H9 (cell line): ENCODE measurements around the gene CERKL. TPM values are rescaled to one million over a fixed set of nuclear protein-coding genes. Genes with fewer than 3 reads are reported as not detected.

ENCODE experiments used
- DNase-seq: peaks from one replicate; pipeline ENCODE4 v3.0.0-alpha.2; 2017
- H2AFZ ChIP-seq: one replicate; pipeline ENCODE4 v1.6.1; 2013; ENCODE audit warnings: mild to moderate bottlenecking, low read length, control low read depth, moderate library complexity
- H2AK5ac ChIP-seq: 2 replicates; pipeline ENCODE4 v1.6.1; 2013; ENCODE audit warnings: low read length, control low read depth, mixed read lengths; ENCODE audit not compliant: insufficient read length
- H2BK120ac ChIP-seq: one replicate; pipeline ENCODE4 v1.6.1; 2013; ENCODE audit warnings: low read depth, mild to moderate bottlenecking, low read length, control low read depth, inconsistent platforms; ENCODE audit not compliant: poor library complexity, severe bottlenecking
- H2BK12ac ChIP-seq: 2 replicates; pipeline ENCODE4 v1.6.1; 2013; ENCODE audit warnings: low read length, control low read depth, mixed read lengths, low read depth; ENCODE audit not compliant: insufficient read length
- H2BK15ac ChIP-seq: 2 replicates; pipeline ENCODE4 v1.6.1; 2013; ENCODE audit warnings: low read depth, low read length, control low read depth
- H2BK20ac ChIP-seq: one replicate; pipeline ENCODE4 v1.6.1; 2013; ENCODE audit warnings: low read depth, mild to moderate bottlenecking, low read length, control low read depth, inconsistent platforms; ENCODE audit not compliant: poor library complexity, severe bottlenecking
- H2BK5ac ChIP-seq: 2 replicates; pipeline ENCODE4 v1.6.1; 2013; ENCODE audit warnings: low read length, control low read depth, mixed read lengths; ENCODE audit not compliant: insufficient read length
- H3K14ac ChIP-seq: 2 replicates; pipeline ENCODE4 v1.6.1; 2013; ENCODE audit warnings: low read length, control low read depth; ENCODE audit not compliant: insufficient read depth
- H3K18ac ChIP-seq: 2 replicates; pipeline ENCODE4 v1.6.1; 2013; ENCODE audit warnings: low read depth, mild to moderate bottlenecking, mixed read lengths, low read length, control low read depth; ENCODE audit not compliant: insufficient read length
- H3K23ac ChIP-seq: 2 replicates; pipeline ENCODE4 v1.6.1; 2013; ENCODE audit warnings: low read length, control low read depth, mixed read lengths, low read depth; ENCODE audit not compliant: insufficient read length
- H3K23me2 ChIP-seq: 2 replicates; pipeline ENCODE4 v1.6.1; 2013; ENCODE audit warnings: low read depth, mild to moderate bottlenecking, mixed read lengths, low read length, control low read depth; ENCODE audit not compliant: insufficient read length, poor library complexity, severe bottlenecking
- H3K27ac ChIP-seq: 2 replicates; pipeline ENCODE4 v1.5.1; 2013; ENCODE audit warnings: low read length, control low read depth, mixed read lengths, low read depth; ENCODE audit not compliant: insufficient read length
- H3K27me3 ChIP-seq: 2 replicates; pipeline ENCODE4 v1.6.1; 2013; ENCODE audit warnings: low read length, control low read depth, inconsistent platforms; ENCODE audit not compliant: insufficient read depth
- H3K4ac ChIP-seq: 2 replicates; pipeline ENCODE4 v1.6.1; 2013; ENCODE audit warnings: low read depth, mild to moderate bottlenecking, control low read depth, inconsistent platforms, low read length, moderate library complexity
- H3K4me1 ChIP-seq: 2 replicates; pipeline ENCODE4 v1.6.1; 2013; ENCODE audit warnings: low read length, control low read depth, inconsistent platforms; ENCODE audit not compliant: insufficient read depth
- H3K4me2 ChIP-seq: 2 replicates; pipeline ENCODE4 v1.6.1; 2013; ENCODE audit warnings: low read length, control low read depth, mixed read lengths; ENCODE audit not compliant: insufficient read length, insufficient read depth
- H3K56ac ChIP-seq: 2 replicates; pipeline ENCODE4 v1.6.1; 2013; ENCODE audit warnings: low read depth, mild to moderate bottlenecking, mixed read lengths, low read length, control low read depth; ENCODE audit not compliant: insufficient read length
- H3K79me1 ChIP-seq: 2 replicates; pipeline ENCODE4 v1.6.1; 2013; ENCODE audit warnings: low read depth, mild to moderate bottlenecking, moderate library complexity, low read length, control low read depth, inconsistent platforms; ENCODE audit not compliant: insufficient read depth, poor library complexity, severe bottlenecking
- H3K79me2 ChIP-seq: 2 replicates; pipeline ENCODE4 v1.6.1; 2013; ENCODE audit warnings: low read length, control low read depth, inconsistent platforms; ENCODE audit not compliant: insufficient read depth
- H3K9ac ChIP-seq: 2 replicates; pipeline ENCODE4 v1.6.1; 2013; ENCODE audit warnings: low read length, control low read depth, mixed read lengths; ENCODE audit not compliant: insufficient read length; ENCODE audit errors: extremely low read depth
- H3K9me3 ChIP-seq: one replicate; pipeline ENCODE4 v1.6.1; 2013; ENCODE audit warnings: low read depth, low read length, inconsistent platforms; ENCODE audit not compliant: control insufficient read depth
- H3T11ph ChIP-seq: one replicate; pipeline ENCODE4 v1.6.1; 2013; ENCODE audit warnings: mild to moderate bottlenecking, low read length, control low read depth, inconsistent platforms
- H4K20me1 ChIP-seq: one replicate; pipeline ENCODE4 v1.6.1; 2013; ENCODE audit not compliant: control insufficient read depth, insufficient read length, insufficient read depth
- H4K5ac ChIP-seq: 2 replicates; pipeline ENCODE4 v1.6.1; 2013; ENCODE audit warnings: low read depth, mild to moderate bottlenecking, mixed read lengths, low read length, control low read depth; ENCODE audit not compliant: insufficient read length
- H4K8ac ChIP-seq: replicated peaks from 2 replicates; pipeline ENCODE4 v1.6.1; 2013; ENCODE audit warnings: low read length, control low read depth, mixed read lengths, low read depth; ENCODE audit not compliant: insufficient read length
- H4K91ac ChIP-seq: 2 replicates; pipeline ENCODE4 v1.6.1; 2013; ENCODE audit warnings: low read depth, mild to moderate bottlenecking, moderate library complexity, mixed read lengths, low read length, control low read depth; ENCODE audit not compliant: insufficient read length
- H3K27ac Mint-ChIP-seq, 3 experiments: 2 replicates in 2 of 3; 3 replicates in 1 of 3; pipeline ENCODE4 v1.8.0; 2020 to 2021; ENCODE audit warnings: mixed read lengths in 3 of 3, mild to moderate bottlenecking in 1 of 3, moderate library complexity in 1 of 3
- H3K27me3 Mint-ChIP-seq: 2 replicates; pipeline ENCODE4 v1.8.0; 2021; ENCODE audit warnings: low read depth, mild to moderate bottlenecking, moderate library complexity, mixed read lengths
- H3K36me3 Mint-ChIP-seq, 3 experiments: 2 replicates in 2 of 3; 3 replicates in 1 of 3; pipeline ENCODE4 v1.8.0; 2020 to 2021; ENCODE audit warnings: low read depth in 3 of 3, mixed read lengths in 3 of 3; ENCODE audit not compliant: insufficient read depth in 1 of 3
- H3K4me1 Mint-ChIP-seq, 2 experiments: 2 replicates each; pipeline ENCODE4 v1.8.0; 2020; ENCODE audit warnings: mixed read lengths in 2 of 2
- H3K4me3 Mint-ChIP-seq, 2 experiments: 2 replicates in 1 of 2; 3 replicates in 1 of 2; pipeline ENCODE4 v1.8.0; 2020 to 2021; ENCODE audit warnings: mild to moderate bottlenecking in 2 of 2, mixed read lengths in 2 of 2, moderate library complexity in 1 of 2
- H3K9me3 Mint-ChIP-seq, 2 experiments: 2 replicates in 1 of 2; 3 replicates in 1 of 2; pipeline ENCODE4 v1.8.0; 2020; ENCODE audit warnings: mild to moderate bottlenecking in 2 of 2, mixed read lengths in 2 of 2, moderate library complexity in 1 of 2
- CTCF ChIP-seq: fragments of 200-600 bp; sonication (generic); conservative IDR thresholded peaks from 3 replicates; pipeline ENCODE4 v1.8.0; 2021; ENCODE audit warnings: antibody characterized with exemption, mild to moderate bottlenecking
- WGBS: extraction: QIAGEN DNeasy Blood & Tissue Kit; methylation state at CpG from one replicate; pipeline ENCODE4 v1.1.7; 2013; ENCODE audit warnings: missing lambda C conversion rate, low lambda C conversion rate, mixed read lengths; ENCODE audit not compliant: insufficient read length; ENCODE audit errors: extremely low coverage; 5-methylcytosine and 5-hydroxymethylcytosine counted together
- total RNA-seq: library from RNA; stranded (reverse); gene quantifications from 2 replicates; pipeline ENCODE4 v1.2.1, GENCODE V29; 2021

CERKL gene
- total RNA-seq, 1 experiment from 2014 or later, result not detected

- no peaks in the 10 kb centered on the region for H3K23me2 ChIP-seq
- no peak overlapping the region for H3K14ac ChIP-seq
- H3K4me3 Mint-ChIP-seq, result no peak overlapping the region
- no peak overlapping the region for H2BK120ac ChIP-seq
- TF ChIP-seq CTCF, result no peak
- H3K23ac ChIP-seq, result no peak overlapping the region
- H3K9ac ChIP-seq, result no peak overlapping the region
- no peak overlapping the region for H2BK5ac ChIP-seq
- no peaks in the 10 kb centered on the region; the same call in 1 of the 2 replicates for H3K27me3 Mint-ChIP-seq
- H3K79me1 ChIP-seq, result no peaks in the 10 kb centered on the region
- no peaks in the 10 kb centered on the region for H3K4me1 ChIP-seq
- H4K5ac ChIP-seq, result no peak overlapping the region
- H3K9me3 Mint-ChIP-seq, result no peaks in the 10 kb centered on the region
- no peak overlapping the region for H3K4me2 ChIP-seq
- no peak overlapping the region for H3T11ph ChIP-seq
- no peak overlapping the region for H4K8ac ChIP-seq
- no peak overlapping the region for H2AFZ ChIP-seq
- H3K4me1 Mint-ChIP-seq, result no peaks in the 10 kb centered on the region
- H3K56ac ChIP-seq, result no peak overlapping the region
- no peak overlapping the region for H4K91ac ChIP-seq
- H3K27ac ChIP-seq, result no peak overlapping the region
- H2BK20ac ChIP-seq, result no peak overlapping the region
- no peak overlapping the region for H3K4ac ChIP-seq
- H2AK5ac ChIP-seq, result no peak overlapping the region
- WGBS, result no CpG with 5 or more reads among the region's 1 CpG
- H3K79me2 ChIP-seq, result no peaks in the 10 kb centered on the region
- no peak overlapping the region; a peak in 1 of 7 replicates for H3K27ac Mint-ChIP-seq
- DNase-seq, result no peak
- H3K9me3 ChIP-seq, result no peaks in the 10 kb centered on the region
- no peak overlapping the region for H2BK12ac ChIP-seq
- no peak overlapping the region for H3K18ac ChIP-seq
- no peaks in the 10 kb centered on the region for H4K20me1 ChIP-seq
- H2BK15ac ChIP-seq, result no peak overlapping the region
- no peaks in the 10 kb centered on the region; the same call in 1 of the 2 replicates for H3K27me3 ChIP-seq
- no peaks in the 10 kb centered on the region for H3K36me3 Mint-ChIP-seq
Observed at GRCh38 chr2:181517685-181518301, 139.1 kb downstream of the CERKL start.
